GM12878 (cell line): ENCODE measurements around the gene BAHD1. TPM values are rescaled to one million over a fixed set of nuclear protein-coding genes. Genes with fewer than 3 reads are reported as not detected.

Experiments
- ATF2 ChIP-seq: IDR thresholded peaks from 2 replicates; pipeline ENCODE4 v1.6.1; 2012; ENCODE audit warnings: low read length, inconsistent platforms
- BHLHE40 ChIP-seq, 2 experiments: fragments of 450-650 bp in 1 of 2; IDR thresholded peaks; 2 replicates each; pipeline ENCODE4 v1.6.1; 2011 to 2017; ENCODE audit warnings: low read depth in 2 of 2, borderline replicate concordance in 1 of 2, improper control_type of control experiment in 1 of 2, low read length in 1 of 2, mild to moderate bottlenecking in 1 of 2
- CEBPZ ChIP-seq: fragments of 150-350 bp; IDR thresholded peaks from 2 replicates; pipeline ENCODE4 v1.6.1; 2016; ENCODE audit warnings: low read depth, low read length
- EGR1 ChIP-seq, 2 experiments: IDR thresholded peaks; 1 replicate in 1 of 2; 2 replicates in 1 of 2; pipeline ENCODE4 v1.6.1; 2011 to 2012; ENCODE audit warnings: low read depth in 2 of 2, low read length in 2 of 2, borderline replicate concordance in 1 of 2, mild to moderate bottlenecking in 1 of 2, moderate library complexity in 1 of 2
- EZH2 ChIP-seq: IDR thresholded peaks from 2 replicates; pipeline ENCODE4 v1.6.1; 2012; ENCODE audit warnings: low read depth, mild to moderate bottlenecking, control low read depth, inconsistent platforms, low read length, borderline replicate concordance; ENCODE audit not compliant: control insufficient read depth
- HCFC1 ChIP-seq: fragments of 150-350 bp; IDR thresholded peaks from 2 replicates; pipeline ENCODE4 v1.6.1; 2014; ENCODE audit warnings: low read length
- HDGF ChIP-seq: fragments of 450-650 bp; IDR thresholded peaks from 2 replicates; pipeline ENCODE4 v1.6.1; 2016; ENCODE audit warnings: antibody characterized with exemption
- IKZF1 ChIP-seq: fragments of 450-650 bp; conservative IDR thresholded peaks from 2 replicates; pipeline ENCODE4 v1.6.1; 2017; ENCODE audit warnings: antibody characterized with exemption, mild to moderate bottlenecking
- IKZF2 ChIP-seq, 2 experiments: fragments of 450-650 bp; IDR thresholded peaks; 2 replicates each; pipeline ENCODE4 v1.6.1; 2017; ENCODE audit warnings: mild to moderate bottlenecking in 2 of 2, moderate library complexity in 2 of 2
- IRF4 ChIP-seq: IDR thresholded peaks from 2 replicates; pipeline ENCODE4 v1.6.1; 2011; ENCODE audit warnings: low read depth, low read length
- KAT2A ChIP-seq: conservative IDR thresholded peaks from 2 replicates; pipeline ENCODE4 v1.6.1; 2011; ENCODE audit warnings: low read depth, low read length; ENCODE audit not compliant: control insufficient read depth
- KDM1A ChIP-seq: fragments of 200-600 bp; sonication (generic); IDR thresholded peaks from 2 replicates; pipeline ENCODE4 v1.6.1; 2016; ENCODE audit warnings: borderline replicate concordance
- MTA3 ChIP-seq: IDR thresholded peaks from 2 replicates; pipeline ENCODE4 v1.6.1; 2012; ENCODE audit warnings: low read length, inconsistent platforms, borderline replicate concordance
- NBN ChIP-seq: fragments of 450-650 bp; IDR thresholded peaks from 2 replicates; pipeline ENCODE4 v1.6.1; 2016
- NR2F1 ChIP-seq: fragments of 450-650 bp; conservative IDR thresholded peaks from 2 replicates; pipeline ENCODE4 v1.6.1; 2017; ENCODE audit warnings: mild to moderate bottlenecking
- PBX3 ChIP-seq: IDR thresholded peaks from 2 replicates; pipeline ENCODE4 v1.6.1; 2011; ENCODE audit warnings: mild to moderate bottlenecking, low read depth, low read length, moderate library complexity; ENCODE audit not compliant: insufficient replicate concordance
- RELA ChIP-seq: fragments of 450-650 bp; IDR thresholded peaks from 2 replicates; pipeline ENCODE4 v1.8.0; 2014; ENCODE audit warnings: borderline replicate concordance; ENCODE audit not compliant: partially characterized antibody
- REST ChIP-seq: IDR thresholded peaks from 2 replicates; pipeline ENCODE4 v1.6.1; 2012; ENCODE audit warnings: mild to moderate bottlenecking, low read depth, low read length
- RFX5 ChIP-seq: IDR thresholded peaks from 2 replicates; pipeline ENCODE4 v1.6.1; 2011; ENCODE audit warnings: low read depth, low read length, improper control_type of control experiment
- SIX5 ChIP-seq: IDR thresholded peaks from 2 replicates; pipeline ENCODE4 v1.6.1; 2011; ENCODE audit warnings: mild to moderate bottlenecking, low read depth, low read length, moderate library complexity; ENCODE audit not compliant: severe bottlenecking
- STAT3 ChIP-seq: IDR thresholded peaks from 2 replicates; pipeline ENCODE4 v1.6.1; 2011; ENCODE audit warnings: low read depth, low read length, improper control_type of control experiment
- ZNF207 ChIP-seq: fragments of 450-650 bp; IDR thresholded peaks from 2 replicates; pipeline ENCODE4 v1.6.1; 2014; ENCODE audit warnings: antibody characterized with exemption, mild to moderate bottlenecking, borderline replicate concordance
- polyA plus RNA-seq, 11 experiments: library from polyadenylated mRNA; depleted of rRNA in 4 of 11; unstranded in 6 of 11; stranded (reverse) in 5 of 11; fragments of >200 nt; fragmentation: Nextera tagmentation in 4 of 11; fragmentation: Illumina TruSeq in 1 of 11; extraction: Ambion mirVana in 4 of 11; extraction: Trizol in 1 of 11; gene quantifications; 1 replicate in 1 of 11; 2 replicates in 10 of 11; pipeline versions ENCODE4 v1.2.1 to v1.2.3, GENCODE V29; 2011 to 2016; ENCODE audit warnings: inconsistent platforms in 2 of 11, missing spikeins in 2 of 11, low read depth in 1 of 11
- total RNA-seq, 4 experiments: library from RNA; depleted of rRNA in 3 of 4; stranded (reverse); fragments of >200 nt in 3 of 4; fragmentation: Illumina TruSeq in 1 of 4; extraction: Trizol in 1 of 4; gene quantifications; 2 replicates each; pipeline versions ENCODE4 v1.2.1 to v1.2.3, GENCODE V29; 2013 to 2021

BAHD1 gene
- total and polyA plus RNA-seq, 10 of the 15 experiments (the other 5 are each of a cell fraction or from before 2014, with no cell fraction given): 0.21 to 21.8 (median 5.8) TPM

- no peak for TF ChIP-seq REST
- no peak; the same call in 1 of the 2 replicates for TF ChIP-seq MTA3
- TF ChIP-seq RFX5: no peak
- no peak for TF ChIP-seq EZH2
- TF ChIP-seq KDM1A: no peak
- no peak for TF ChIP-seq NBN
- no peak for TF ChIP-seq HDGF
- TF ChIP-seq IKZF2 (IDR thresholded peaks at IDR 0.05): no peak
- TF ChIP-seq BHLHE40 (IDR thresholded peaks at IDR 0.05; ENCODE audit: borderline replicate concordance in 1 of 2, low read depth in 2 of 2, low read length in 1 of 2): peak in 1 of 2 experiments; percentile 31; a peak in 1 of 4 replicates
- TF ChIP-seq PBX3: no peak
- no peak for TF ChIP-seq ZNF207
- TF ChIP-seq IKZF1: 0 out of 2 replicates have a peak, but pooled peaks have one; percentile 51
- TF ChIP-seq STAT3: no peak
- TF ChIP-seq IRF4: no peak
- TF ChIP-seq SIX5: no peak
- TF ChIP-seq HCFC1: no peak
- no peak for TF ChIP-seq ATF2
- TF ChIP-seq KAT2A: no peak
- no peak for TF ChIP-seq RELA
- TF ChIP-seq EGR1 (IDR thresholded peaks at IDR 0.05; ENCODE audit: borderline replicate concordance in 1 of 2, low read depth in 2 of 2, low read length in 2 of 2): no peak
- 0 out of 2 replicates have a peak, but pooled peaks have one; percentile 36 for TF ChIP-seq NR2F1
- no peak for TF ChIP-seq CEBPZ
These were observed 30.5 kb downstream of the BAHD1 start (continued) for GRCh38 chr15:40471105-40471807.
